Colonic mucosa (tissue), 4 donors: ENCODE results near the gene LYPLA2. TPM values are rescaled to one million over a fixed set of nuclear protein-coding genes. Genes with fewer than 3 reads are reported as not detected.
"Not testable (repeated sequence)": the region's sequence is repeated elsewhere in the genome, so short reads cannot be mapped to it uniquely, and the experiment has no call there.

Experiments used
- DNase-seq: peaks from one replicate; pipeline ENCODE4 v3.0.0-alpha.2; 2020
- H3K27ac ChIP-seq: fragments of 200-600 bp; one replicate; pipeline ENCODE4 v1.8.0; 2021
- H3K27me3 ChIP-seq: fragments of 200-600 bp; one replicate; pipeline ENCODE4 v1.8.0; 2021
- H3K36me3 ChIP-seq: fragments of 200-600 bp; one replicate; pipeline ENCODE4 v1.8.0; 2021
- H3K4me1 ChIP-seq: fragments of 200-600 bp; one replicate; pipeline ENCODE4 v1.8.0; 2021; ENCODE audit warnings: mild to moderate bottlenecking
- H3K4me3 ChIP-seq: fragments of 200-600 bp; one replicate; pipeline ENCODE4 v1.8.0; 2021
- H3K9ac ChIP-seq, 2 donors: one replicate each; pipeline ENCODE4 v1.7.0; 2013; ENCODE audit warnings: control low read depth in 2 of 2, low read depth in 2 of 2, low read length in 2 of 2
- H3K9me3 ChIP-seq: fragments of 200-600 bp; one replicate; pipeline ENCODE4 v1.8.0; 2021
- intact Hi-C: fragments of 100-400 bp; cut with DNase I; formaldehyde crosslinking; loops from one replicate; pipeline ENCODE4 v1.14.1; 2022
- total RNA-seq, 2 donors: library from RNA; stranded (reverse); fragmentation: NEBNext Ultra II Directional in 1 of 2; extraction: Animal tissue kit (Norgen Biotek cat#: 25700) in 1 of 2; gene quantifications; one replicate each; pipeline ENCODE4 v1.2.1, GENCODE V29; 2021
- TF ChIP-seq, protein P1 (sequence below): fragments of 200-600 bp; IDR thresholded peaks from one replicate; pipeline ENCODE4 v1.8.0; 2022; ENCODE audit warnings: antibody characterized with exemption, mild to moderate bottlenecking
- donor health status: healthy.
- donor health status: DM: no; HTN: no; CAD: no.
- donor health status: DM: no; HTN: no; CAD: no.

The LYPLA2 gene
- total RNA-seq, 2 donors from 2014 or later = 76.3 to 93.7 TPM

DNA sequence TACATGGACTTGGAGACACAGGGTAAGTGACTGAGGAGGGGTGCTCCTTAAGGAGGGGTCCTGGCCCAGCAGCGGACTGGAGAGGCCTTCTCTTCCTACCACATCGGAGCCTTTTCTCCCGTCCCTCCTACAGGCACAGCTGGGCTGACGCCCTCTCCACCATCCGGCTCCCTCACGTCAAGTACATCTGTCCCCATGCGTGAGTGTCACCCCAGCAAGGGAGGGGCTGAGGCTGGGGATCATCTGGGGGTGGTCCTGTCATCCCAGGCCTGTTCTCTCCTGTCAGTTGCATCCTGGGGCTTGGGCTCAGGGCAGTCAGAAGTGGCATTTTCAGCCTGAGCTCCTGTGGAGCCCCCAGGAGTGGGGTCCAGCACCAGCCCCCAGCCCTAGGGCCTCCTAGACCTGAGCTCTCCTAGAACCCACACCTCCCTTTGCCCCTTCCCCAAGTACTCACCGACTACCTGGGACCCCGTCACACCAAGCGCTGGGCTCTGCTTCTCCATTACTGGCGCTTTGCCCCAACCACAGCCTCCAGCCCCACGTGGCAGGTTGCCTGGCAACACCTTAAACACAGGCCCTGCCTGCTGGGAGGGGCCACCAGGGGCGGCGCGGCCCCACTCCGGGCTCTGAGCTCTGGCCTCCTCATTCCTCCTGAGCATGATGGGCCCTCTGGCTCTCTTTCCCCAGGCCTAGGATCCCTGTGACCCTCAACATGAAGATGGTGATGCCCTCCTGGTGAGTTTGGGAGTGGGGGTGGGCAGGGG, 2.3 kb downstream of the LYPLA2 start:
- Histone ChIP-seq H3K4me1 (peaks cover 11% of the 10 kb centered on the region), H3K27me3 (no peaks in the 10 kb centered on the region), H3K36me3 (peaks cover 4% of the 10 kb centered on the region), H3K9ac (peak overlapping the region in 1 of 2 donors; percentile 19), H3K27ac (no peak overlapping the region), H3K9me3 (no peaks in the 10 kb centered on the region), H3K4me3 (no peak overlapping the region)
- TF ChIP-seq, protein P1, sequence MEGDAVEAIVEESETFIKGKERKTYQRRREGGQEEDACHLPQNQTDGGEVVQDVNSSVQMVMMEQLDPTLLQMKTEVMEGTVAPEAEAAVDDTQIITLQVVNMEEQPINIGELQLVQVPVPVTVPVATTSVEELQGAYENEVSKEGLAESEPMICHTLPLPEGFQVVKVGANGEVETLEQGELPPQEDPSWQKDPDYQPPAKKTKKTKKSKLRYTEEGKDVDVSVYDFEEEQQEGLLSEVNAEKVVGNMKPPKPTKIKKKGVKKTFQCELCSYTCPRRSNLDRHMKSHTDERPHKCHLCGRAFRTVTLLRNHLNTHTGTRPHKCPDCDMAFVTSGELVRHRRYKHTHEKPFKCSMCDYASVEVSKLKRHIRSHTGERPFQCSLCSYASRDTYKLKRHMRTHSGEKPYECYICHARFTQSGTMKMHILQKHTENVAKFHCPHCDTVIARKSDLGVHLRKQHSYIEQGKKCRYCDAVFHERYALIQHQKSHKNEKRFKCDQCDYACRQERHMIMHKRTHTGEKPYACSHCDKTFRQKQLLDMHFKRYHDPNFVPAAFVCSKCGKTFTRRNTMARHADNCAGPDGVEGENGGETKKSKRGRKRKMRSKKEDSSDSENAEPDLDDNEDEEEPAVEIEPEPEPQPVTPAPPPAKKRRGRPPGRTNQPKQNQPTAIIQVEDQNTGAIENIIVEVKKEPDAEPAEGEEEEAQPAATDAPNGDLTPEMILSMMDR = no peak
- peak; percentile 85 for DNase-seq
- intact Hi-C loops = no loop called here

DNA sequence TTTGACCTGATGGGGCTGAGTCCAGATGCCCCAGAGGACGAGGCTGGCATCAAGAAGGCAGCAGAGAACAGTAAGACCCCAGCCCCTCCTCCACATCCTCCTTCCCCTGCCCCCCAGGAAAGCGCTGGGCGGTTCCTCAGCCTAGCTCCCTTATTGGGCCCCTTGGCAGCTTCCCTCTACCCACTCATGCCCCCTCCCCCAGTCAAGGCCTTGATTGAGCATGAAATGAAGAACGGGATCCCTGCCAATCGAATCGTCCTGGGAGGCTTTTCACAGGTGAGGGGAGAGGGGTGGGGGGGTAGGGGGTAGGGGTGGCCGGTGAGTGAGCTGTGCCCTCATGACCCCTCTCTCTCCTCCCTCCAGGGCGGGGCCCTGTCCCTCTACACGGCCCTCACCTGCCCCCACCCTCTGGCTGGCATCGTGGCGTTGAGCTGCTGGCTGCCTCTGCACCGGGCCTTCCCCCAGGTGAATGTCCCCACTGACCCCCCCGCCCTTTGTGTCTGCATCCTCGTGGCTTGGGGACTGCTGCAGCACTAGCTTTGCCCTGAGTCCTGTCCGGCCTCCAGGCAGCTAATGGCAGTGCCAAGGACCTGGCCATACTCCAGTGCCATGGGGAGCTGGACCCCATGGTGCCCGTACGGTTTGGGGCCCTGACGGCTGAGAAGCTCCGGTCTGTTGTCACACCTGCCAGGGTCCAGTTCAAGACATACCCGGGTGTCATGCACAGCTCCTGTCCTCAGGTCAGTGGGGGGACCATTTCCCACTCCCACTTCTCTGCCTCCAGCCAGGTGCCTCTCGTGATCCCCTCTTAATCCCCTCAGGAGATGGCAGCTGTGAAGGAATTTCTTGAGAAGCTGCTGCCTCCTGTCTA, 3.2 kb downstream of the LYPLA2 start:
- Histone ChIP-seq H3K36me3 (peaks cover 4% of the 10 kb centered on the region), H3K4me1 (peaks cover 11% of the 10 kb centered on the region), H3K4me3 (no peak overlapping the region), H3K9ac (peak overlapping the region in 1 of 2 donors; percentile 19), H3K9me3 (no peaks in the 10 kb centered on the region), H3K27ac (no peak overlapping the region), H3K27me3 (no peaks in the 10 kb centered on the region)
- no peak for DNase-seq
- TF ChIP-seq, protein P1 = no peak
- intact Hi-C loops = no loop called here

DNA sequence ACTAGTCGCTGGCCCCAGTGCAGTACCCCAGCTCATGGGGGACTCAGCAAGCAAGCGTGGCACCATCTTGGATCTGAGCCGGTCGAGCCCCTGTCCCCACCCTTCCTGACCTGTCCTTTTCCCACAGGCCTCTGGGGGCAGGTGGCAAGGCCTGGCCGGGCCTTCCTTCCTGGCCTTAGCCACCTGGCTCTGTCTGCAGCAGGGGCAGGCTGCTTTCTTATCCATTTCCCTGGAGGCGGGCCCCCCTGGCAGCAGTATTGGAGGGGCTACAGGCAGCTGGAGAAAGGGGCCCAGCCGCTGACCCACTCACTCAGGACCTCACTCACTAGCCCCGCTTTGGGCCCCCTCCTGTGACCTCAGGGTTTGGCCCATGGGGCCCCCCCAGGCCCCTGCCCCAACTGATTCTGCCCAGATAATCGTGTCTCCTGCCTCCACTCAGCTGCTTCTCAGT, 3.8 kb downstream of the LYPLA2 start:
- DNase-seq, H3K36me3 ChIP-seq, H3K9ac ChIP-seq, H3K27me3 ChIP-seq, H3K9me3 ChIP-seq, intact Hi-C loops, H3K4me3 ChIP-seq, H3K27ac ChIP-seq: not testable (repeated sequence)
- H3K4me1 ChIP-seq = peaks cover 11% of the 10 kb centered on the region

DNA sequence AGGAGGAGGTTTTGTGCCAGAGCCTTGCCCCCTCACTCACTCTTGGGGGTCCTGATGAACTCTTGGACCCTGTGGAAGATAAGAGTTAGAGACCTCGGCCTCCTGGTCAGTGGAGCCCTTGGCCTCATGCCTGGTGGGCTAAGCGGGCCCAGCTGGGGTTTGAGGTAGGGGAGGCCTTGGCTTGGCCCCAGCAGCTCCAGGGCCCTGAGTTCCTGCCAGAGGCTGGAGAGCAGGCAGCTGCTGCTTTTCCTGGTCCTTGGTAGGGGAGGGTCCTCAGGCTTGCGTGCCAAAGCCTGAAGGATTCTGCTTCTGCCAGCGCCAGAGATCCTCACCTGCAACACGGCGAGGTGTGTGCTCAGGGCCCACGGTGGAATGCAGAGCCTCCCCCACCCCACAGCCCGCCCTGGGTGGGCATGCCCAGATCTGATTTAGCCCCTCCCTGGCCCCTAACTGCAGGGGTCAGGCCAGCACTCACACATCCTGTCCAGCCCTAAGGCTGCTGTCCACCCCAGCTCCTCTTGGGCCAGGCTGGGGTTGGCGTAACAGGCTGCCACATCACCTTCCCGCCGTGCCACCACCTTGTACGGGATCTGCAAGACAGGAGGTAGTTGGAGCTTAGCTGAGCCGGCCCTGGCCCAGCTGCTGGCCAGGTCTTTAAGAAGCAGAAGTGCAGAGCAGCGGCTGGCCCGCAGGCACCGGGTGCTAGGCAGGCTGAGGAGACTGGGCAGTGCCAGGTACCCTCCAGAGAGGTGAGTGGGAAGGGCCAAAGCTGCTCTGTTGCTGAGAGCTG, 4.9 kb downstream of the LYPLA2 start:
- H3K36me3 ChIP-seq = peaks cover 4% of the 10 kb centered on the region
- H3K4me3 ChIP-seq = no peak overlapping the region
- peaks cover 5% of the 10 kb centered on the region for H3K4me1 ChIP-seq
- H3K27ac ChIP-seq = no peak overlapping the region
- TF ChIP-seq, protein P1 = no peak
- H3K9me3 ChIP-seq = no peaks in the 10 kb centered on the region
- H3K27me3 ChIP-seq = no peaks in the 10 kb centered on the region
- intact Hi-C loops = no loop called here
- DNase-seq = no peak
- peak overlapping the region in 1 of 2 donors; percentile 26 for H3K9ac ChIP-seq

DNA sequence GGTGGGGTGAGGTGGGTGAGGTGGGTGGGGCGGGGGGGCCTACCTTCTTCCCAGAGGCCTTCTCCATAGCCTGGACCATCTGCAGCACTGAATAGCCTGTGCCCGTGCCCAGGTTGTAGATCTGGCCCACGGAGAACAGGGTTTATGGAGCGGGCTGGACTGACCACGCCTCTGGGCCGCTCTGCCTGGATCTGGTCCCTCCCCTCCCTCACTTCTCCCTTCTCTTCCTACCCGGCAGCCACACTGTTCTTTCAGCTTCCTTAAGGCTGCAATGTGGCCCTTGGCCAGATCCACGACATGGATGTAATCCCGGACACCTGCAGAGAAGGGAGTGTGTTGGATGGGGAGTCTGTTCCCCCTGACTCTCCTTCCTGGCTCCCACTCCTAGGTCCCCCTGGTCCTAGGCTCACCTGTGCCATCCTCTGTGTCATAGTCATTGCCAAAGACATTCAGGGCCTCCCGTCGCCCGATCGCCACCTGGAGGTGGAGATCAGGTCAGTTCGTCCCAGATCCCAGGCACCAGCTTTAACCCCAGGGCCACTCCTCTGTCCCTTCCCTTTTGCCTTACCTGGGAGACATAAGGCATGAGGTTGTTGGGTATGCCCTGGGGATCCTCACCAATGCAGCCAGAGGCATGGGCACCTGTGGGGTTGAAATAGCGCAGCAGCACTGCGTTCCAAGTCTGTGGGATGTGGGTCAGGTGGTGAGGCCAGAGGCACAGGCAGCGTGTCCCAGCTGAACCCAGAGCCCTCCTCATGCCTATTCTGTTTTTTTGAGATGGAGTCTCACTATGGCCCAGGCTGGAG, 5.7 kb downstream of the LYPLA2 start:
- H3K4me3 ChIP-seq = no peak overlapping the region
- intact Hi-C loops = no loop called here
- no peaks in the 10 kb centered on the region for H3K27me3 ChIP-seq
- TF ChIP-seq, protein P1 = peak; percentile 19
- H3K9ac ChIP-seq = peak overlapping the region in 1 of 2 donors; percentile 61
- H3K4me1 ChIP-seq = peaks cover 8% of the 10 kb centered on the region
- peaks cover 4% of the 10 kb centered on the region for H3K36me3 ChIP-seq
- peak; percentile 61 for DNase-seq
- H3K27ac ChIP-seq = peak overlapping the region; percentile 16
- H3K9me3 ChIP-seq = no peaks in the 10 kb centered on the region
